Islet precursor cell (in vitro differentiated cells): ENCODE measurements around the gene SDC1.
A peak's percentile ranks its signal among the peaks of the same experiment; 100 is the strongest.
"Not testable (repeated sequence)": the region's sequence is repeated elsewhere in the genome, so short reads cannot be mapped to it uniquely, and the experiment has no call there.

Source experiments
- DNase-seq: peaks from one replicate; pipeline ENCODE4 v3.0.0-alpha.2; 2018

SDC1 gene

DNA sequence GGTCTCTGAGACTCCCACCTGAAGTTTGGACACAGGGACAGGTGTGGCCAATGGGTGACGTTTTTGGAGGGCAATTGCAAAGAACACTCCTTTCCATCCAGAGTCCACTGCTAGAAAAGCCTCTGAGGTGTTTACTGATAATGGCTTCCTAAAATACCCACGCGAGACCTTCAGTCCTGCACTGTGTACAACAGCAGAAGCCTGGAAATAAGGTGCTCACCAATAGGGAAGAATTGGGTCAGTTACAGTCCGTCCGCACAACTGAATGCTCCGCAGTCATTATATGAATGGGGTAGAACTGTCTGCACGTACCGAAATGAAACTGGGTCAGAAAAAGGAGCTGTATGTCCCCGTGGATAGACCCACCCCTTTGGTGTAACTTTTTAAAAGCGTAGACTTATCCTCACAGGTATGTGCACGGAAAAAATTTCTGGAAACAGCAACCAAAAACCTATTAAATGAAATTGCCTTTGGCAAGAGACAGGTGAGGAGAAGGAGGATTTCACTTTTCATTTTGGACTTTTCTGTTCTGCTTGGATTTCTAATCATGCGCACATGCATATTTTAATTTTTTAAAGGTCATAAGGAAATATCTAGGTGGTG is 29.4 kb downstream of the SDC1 start:
- DNase-seq, result no peak

- DNase-seq, result not testable (repeated sequence)
Measured at GRCh38 chr2:20195016-20195411, 29.9 kb downstream of the SDC1 start.

GRCh38 chr2:20194097-20195015 is 30.6 kb downstream of the SDC1 start:
- DNase-seq, result no peak

- no peak for DNase-seq
Measured at GRCh38 chr2:20193185-20193584, 31.7 kb downstream of the SDC1 start.

- DNase-seq, result no peak
Measured at GRCh38 chr2:20192781-20193180, 32.1 kb downstream of the SDC1 start.

DNA sequence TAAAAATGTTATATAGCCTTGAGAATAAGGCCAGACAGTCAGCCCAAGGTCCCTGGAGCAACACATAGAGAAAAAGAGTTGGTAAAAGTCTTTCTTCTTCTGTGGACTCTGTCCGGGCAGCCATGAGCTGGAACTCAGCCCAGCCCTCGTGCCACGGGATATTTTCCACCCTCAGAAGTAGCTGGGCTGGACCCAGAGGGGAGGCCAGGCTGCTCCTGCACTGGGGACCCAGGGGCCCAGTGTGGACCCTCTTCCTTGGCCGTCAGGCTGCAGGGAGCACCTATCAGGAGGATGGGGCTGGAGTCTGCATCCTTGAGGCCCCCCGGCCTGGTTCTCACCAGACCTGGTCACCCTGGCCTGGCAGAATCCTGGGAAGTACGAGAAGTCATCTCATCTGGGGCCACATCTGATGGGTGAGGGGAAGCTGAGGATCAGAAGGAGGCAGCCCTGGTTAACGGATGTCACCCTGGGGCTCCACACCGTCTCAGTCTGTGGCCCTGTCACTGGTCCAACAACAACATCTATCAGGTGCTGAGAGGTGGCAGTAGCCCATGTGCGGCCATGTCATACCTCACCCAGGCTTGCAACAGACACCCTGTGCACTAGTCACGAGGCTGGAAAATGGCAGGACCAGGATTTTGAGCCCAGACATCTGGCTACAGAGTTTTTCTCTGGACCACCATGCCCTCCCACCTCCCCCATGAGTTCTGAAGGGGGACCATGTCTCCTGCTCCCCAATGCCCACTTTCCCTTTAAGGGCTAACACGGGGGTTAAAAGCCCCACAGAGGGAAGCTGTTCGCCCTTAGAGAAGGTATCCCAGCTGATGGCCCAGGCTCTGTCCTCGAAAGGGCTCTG is 33.0 kb downstream of the SDC1 start:
- no peak for DNase-seq

DNA sequence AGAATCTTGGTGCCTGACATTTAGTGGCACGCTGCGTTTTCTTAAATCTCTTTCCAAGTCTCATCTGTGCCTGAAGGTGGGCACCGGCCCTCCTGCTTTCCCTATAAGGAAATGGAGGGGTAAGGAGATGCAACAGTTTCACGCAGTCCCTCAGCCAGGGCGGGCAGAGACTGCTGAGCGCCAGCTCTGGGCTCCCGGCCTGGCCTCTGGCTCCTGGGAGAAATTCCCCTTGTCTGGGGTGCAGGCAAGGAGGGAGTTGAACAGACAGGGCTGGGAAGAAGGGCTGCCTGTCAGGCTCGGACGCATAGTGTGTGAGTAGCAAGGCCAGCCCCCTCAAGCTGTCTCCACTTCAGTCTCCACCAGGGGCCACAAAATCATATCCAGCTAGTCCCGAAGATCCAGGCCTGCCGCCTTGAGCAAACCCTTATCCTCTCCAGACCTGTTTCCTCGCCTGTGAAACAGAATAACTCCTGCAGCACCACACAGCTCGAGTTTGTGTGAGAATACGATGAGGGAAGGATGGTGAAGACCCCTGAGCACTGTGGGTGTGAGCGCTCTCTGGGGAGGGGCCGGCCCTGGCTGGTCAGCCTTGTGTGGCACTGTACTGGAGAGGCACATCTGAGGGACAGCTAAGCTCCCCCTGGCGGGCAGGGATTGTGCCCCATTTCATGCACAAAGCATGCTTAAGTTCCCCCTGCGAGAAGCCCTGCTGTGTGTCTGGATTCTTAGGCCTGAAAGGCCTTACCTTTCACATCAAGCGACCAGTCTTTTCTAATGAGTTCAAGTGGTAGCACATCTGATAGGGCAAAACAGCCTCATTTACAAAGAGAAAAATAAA is 33.8 kb downstream of the SDC1 start:
- DNase-seq, result peak; percentile 80

DNA sequence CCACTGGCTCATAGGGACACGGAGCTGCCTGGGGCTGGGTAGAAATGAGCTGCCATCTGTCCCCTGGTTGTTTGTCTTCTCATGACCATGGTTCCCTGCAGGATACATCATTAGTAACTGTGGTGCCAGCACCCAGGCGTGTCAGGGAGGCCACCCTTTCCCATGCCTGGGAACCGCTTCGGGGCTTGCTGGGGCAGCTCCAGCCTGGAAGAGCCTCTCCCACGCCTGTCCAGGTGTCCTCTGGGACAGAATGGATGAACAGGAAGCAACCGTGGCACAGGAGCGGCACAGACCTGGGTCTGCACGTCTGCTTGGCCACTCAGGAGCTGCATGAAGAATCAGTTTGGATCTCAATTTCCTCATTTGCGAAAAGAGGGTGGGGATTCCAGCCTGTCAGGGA is 34.8 kb downstream of the SDC1 start:
- DNase-seq, result no peak

DNA sequence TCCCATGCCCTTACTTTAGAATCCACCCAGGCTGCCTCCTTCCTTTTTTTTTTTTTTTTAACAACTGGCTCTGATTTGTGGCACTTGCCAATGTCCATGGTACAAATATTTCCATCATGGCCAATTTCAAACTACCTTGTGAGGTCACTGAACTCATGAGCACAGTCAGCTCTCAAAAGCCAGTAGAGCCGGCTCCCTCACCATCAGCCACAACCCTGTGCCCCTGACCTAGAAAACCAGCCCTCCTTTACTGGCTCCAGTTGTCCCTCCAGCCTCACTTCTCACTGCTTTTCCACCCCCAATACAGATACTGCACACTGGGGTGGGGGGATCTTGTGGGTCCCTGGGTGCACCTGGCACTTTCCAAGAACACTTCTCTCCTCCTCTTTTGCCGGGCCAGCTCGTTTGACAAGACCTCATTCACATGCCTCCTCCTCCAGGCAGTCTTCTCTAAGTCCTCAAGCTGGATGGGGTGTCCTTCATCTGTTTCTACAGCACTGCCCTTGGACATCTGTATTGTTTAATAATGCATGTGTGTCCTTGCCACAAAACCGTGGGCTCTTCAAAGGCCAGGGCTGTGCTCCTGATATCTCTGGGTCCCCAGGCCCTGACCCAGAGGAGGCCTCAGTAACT is 35.5 kb downstream of the SDC1 start:
- DNase-seq, result no peak

DNA sequence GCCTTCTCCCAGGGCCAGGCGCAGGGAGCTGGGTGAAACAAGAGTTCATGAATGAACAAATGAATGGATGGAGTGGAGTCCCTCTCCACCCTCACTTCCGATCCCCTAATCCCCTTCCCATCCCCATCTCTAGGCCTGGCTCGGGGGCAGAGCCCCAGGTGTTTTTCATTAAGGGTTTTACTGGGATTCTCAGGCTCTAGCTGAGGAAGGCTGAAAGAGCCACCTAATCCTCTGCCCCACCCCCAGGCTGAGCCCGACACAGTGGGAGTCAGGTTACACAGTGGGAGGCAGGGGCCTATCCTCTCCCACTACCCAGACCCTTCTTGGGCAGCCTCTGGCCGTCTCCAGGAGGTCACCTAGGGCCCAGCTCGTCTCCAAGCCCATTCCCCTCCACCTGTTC is 36.1 kb downstream of the SDC1 start:
- DNase-seq, result peak; percentile 87

GRCh38 chr2:20188201-20188600 is 36.7 kb downstream of the SDC1 start:
- DNase-seq, result no peak

DNA sequence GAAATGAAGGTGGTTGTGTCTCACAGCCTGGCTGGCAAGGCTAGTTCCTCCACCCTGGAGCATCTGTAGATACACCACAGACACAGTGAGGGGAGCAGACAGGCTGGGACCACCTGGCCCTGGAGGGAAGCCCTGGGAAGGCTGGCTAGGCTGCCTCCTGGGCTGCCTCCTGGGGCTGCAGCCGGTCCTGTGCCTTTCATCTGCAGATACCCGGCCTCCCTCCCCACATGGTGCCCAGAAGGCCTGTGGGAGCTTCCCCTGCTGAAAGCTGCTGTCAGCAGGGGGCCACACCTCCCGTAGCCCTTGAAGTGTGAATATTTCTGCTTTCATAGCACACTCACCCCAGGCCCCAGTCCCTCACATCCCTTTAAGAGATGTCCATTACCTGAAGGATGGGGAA is 37.6 kb downstream of the SDC1 start:
- no peak for DNase-seq

GRCh38 chr2:20186855-20187187 is 38.1 kb downstream of the SDC1 start:
- DNase-seq, result no peak

GRCh38 chr2:20186078-20186854 is 38.7 kb downstream of the SDC1 start:
- peak; percentile 93 for DNase-seq

DNA sequence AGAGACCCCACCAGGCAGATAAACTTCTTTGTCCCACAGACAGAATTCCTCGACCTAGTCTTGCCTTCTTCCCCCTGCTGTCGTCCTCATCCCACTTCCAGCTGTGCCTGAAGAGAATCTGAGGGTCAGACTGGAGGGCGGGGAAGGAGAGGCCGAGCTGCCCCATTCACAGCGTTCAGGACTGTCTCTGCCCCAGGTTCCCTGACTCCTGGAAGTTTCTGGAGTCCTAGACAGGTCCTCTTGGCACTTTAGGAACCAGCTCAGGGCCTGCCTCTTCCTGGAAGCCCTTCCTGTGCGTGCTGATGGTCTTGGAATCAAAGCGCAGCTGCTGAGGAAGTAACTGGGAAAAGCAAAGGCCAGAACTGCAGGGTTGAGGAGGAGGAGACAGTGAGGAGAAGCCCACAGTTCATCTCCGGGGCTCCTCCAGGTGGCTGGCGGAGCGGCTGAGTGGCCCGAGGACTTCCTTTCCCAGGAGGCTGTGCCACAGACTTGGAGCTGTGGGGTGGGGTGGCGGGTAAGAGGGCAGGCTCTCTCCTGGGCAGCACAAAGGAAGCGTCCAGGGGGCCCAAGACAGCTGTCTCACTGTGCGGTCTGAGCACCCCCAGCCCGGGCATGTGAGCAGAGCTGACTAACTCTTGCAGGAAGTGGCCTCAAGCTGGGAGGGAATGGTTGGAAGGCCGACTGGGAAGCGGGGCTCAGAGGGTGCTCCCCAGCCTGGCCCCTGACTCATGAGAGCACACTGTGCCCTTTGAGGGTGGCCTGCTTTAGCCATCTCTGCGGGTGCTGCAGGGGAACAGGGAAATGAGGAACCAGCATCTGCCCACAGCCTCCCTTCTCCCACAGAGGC is 39.5 kb downstream of the SDC1 start:
- DNase-seq, result no peak

GRCh38 chr2:20184067-20184938 is 40.6 kb downstream of the SDC1 start:
- DNase-seq, result peak; percentile 79

DNA sequence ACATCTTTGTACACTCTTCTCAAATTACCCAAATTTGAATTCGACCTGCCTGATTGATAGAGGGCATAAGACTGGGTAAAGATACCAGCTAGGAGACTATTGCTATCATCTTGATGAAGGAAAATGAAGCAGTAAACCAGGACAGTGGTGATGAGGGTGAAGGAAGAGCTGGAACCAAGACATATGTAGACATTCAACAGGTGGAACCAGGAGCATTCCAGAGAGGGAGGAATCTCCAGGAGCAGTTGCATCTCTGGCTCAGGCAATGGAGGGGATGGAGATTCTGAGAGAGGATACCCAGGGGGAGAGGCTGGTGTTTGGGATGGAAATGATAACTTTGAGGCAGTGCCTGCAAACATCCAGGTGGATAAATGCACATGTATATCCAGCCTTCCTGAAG is 41.6 kb downstream of the SDC1 start:
- no peak for DNase-seq

- DNase-seq, result no peak
Measured at GRCh38 chr2:20182241-20182931, 42.5 kb downstream of the SDC1 start.

DNA sequence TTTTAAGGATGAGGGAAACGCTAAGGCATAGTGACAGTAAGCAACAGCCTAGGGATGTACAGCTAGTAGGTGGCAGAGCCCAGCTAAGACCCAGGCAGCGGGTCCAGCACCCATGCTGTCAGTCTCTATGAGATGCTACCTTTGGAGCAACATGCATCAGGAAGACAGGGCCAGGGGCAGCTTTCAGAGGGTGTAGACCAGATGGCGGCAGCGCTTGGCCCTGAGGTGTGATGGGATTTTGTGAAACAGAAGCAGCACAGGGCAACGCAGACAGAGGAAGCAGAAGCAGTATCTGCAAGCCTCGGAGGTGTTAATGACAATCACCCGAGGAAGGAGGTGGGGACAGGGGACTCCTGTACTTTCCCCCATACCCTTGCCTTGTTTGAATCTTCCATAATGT is 43.2 kb downstream of the SDC1 start:
- no peak for DNase-seq
